GM19452 (cell line): ENCODE measurements around the gene GPR108.

ENCODE experiments used
- ATAC-seq: cut with Tn5 transposase; IDR thresholded peaks from one replicate; pipeline ENCODE4 v1.9.1; 2021; ENCODE audit not compliant: unreplicated experiment

Gene GPR108

GRCh38 chr19:6682607-6683128 lies 54.7 kb downstream of the GPR108 start:
- no peak for ATAC-seq

DNA sequence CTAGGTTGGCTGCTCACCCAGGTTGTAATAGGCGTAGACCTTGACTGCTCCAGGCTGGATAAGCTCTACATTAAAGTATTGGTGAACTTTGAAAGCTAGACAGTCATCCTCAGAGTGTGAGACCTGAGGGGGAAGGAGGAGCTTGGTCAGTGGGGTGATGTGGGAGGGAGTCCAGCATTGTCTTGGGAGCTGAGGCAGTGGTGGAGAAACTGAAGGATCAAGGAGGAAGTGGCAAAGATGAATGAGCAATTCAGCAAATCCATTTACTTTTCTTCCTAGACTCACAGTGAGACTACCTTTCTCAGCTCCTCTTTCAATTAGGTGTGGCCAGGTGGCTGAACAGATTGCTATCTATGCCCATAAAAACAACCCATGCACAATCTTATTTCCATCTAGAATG lies 57.2 kb downstream of the GPR108 start:
- no peak for ATAC-seq
